GM21515 (cell line): Measurements from ENCODE around the gene PCSK6.

Experiments
- ATAC-seq: cut with Tn5 transposase; IDR thresholded peaks from one replicate; pipeline ENCODE4 v1.9.1; 2021; ENCODE audit not compliant: unreplicated experiment

Gene PCSK6

DNA sequence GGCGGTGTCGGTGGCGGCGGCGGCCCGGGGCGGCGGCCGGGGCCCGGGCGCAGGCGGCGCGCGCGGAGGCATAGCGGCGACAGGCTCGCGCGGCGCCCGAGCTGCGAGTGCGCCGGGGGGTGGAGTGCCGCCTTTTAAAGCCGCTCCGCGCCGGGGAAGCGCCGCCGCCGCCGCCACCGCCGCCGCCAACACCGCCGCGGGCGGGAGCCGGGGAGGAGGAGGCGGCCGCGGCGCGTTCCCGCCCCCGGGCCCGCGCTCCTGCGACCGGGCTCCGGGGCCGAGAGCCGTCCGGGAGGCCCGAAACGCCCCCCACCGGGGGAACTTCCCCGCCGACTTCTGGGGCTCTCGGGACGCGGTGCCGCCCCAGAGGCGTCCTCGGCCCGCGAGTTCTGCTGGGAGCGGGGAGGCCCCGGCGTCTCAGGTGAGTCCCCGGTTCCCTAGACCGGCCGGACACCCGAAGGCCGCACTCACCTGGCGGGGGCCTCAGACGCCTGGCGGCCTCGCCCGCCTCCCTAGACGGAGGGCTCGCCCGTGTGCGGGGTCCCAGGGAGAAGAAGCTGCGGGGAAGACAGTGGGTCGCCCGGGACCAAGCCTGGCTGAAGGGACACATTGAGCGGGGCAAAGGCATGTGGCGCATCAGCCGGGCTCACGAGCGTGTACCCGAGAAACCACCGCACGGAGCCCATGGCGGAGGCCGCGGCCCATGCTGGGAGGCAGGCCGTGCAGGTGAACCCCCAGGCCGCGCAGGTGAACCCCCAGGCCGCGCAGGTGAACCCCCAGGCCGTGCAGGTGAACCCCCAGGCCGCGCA, at the start of gene PCSK6:
TSS of gene PCSK6 (minus strand) at position 109 of the 809 bp plus-strand sequence. CDS start at position 72, 37 bp downstream.
- ATAC-seq: no peak

DNA sequence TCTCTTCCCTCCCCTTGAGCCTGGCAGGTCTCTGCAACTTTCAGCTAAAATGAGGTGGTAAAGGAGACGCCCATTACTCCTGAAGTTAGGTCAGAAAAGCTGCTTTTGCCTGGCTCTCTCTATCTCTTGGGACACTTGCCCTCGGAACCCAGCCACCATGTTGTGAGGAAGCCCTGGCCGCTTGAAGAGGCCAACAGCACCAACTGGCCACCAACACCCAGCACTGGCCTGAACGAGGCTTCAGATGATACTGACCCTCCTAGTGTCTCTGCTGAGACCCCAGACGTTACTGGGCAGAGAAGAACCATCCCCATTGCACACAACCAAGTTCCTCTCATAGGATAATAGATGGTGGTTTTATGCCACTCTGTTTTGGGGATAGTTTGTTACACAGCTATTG, 49.5 kb upstream of the PCSK6 start:
- ATAC-seq: no peak

DNA sequence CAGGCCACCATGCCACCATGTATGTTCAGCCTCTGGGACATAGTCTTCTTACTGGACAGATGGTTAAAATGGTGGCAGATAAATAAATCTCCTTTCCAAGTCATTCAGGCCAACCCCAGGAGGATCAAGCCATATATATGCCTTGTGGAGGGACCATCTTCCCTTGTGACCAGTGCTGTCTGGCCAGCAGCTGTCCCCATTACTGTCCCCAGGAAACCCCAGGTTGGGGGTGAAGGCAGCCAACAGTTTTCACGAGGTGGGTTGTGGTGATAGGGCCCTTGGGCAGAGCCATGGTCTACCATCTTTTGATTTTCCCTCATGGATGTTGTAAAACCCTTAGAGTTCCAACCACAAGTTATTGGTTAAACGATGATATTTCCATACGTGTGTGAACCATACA, 48.7 kb upstream of the PCSK6 start:
- ATAC-seq: no peak

DNA sequence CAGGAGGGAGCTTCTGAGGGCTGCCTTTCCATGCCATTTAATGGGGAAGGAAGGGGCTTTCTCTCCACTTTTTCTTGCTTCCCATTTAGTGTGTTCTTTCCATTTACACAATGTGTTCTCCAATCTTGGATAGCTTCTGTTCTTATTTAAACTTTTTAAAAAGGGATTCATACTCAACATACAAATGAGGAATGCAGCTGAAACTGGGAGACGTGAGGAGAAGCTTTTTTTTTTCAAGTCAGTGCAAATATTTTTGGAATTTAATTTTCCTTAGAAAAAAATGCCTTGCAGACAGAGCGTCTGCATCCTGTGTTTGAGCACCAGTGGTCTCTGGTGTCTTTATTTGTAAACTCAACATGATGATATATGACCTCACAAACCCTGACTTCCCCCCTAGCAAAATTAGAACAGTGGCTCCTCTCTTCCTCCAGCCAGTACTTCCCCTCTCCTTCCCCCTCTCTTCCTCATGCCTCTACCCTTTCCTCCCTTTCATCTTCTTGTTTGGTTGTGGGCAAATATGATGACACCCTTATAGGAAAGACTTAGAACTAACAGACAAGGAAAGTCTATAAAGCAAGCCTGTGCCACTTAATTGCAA, 48.1 kb upstream of the PCSK6 start:
- no peak for ATAC-seq

DNA sequence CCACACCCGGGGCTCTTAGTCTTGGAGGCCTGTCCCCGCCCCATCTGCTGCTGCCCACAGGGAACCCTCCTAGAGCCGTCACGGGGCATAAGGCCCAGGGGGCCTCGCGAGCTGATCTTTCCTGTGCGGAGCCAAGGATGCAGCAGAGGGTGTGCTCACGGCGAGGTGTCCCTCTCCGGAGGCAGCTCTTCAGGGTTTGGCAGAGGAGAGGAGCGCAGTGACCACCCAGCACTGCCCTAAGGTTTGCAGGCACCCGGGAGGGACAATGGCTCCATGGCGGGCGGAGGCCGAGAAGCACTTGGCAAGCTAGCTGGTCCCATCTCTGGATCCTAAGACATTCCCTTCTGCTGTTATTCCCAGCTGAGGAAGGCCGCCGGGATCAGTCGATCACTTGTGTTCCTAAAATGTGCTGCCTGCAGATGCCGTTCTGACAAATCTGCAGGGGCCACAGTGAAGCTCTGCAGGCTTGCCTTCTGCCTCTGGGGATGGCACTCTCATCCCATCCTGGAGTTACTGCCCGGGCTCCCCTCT, 47.4 kb upstream of the PCSK6 start:
- no peak for ATAC-seq

DNA sequence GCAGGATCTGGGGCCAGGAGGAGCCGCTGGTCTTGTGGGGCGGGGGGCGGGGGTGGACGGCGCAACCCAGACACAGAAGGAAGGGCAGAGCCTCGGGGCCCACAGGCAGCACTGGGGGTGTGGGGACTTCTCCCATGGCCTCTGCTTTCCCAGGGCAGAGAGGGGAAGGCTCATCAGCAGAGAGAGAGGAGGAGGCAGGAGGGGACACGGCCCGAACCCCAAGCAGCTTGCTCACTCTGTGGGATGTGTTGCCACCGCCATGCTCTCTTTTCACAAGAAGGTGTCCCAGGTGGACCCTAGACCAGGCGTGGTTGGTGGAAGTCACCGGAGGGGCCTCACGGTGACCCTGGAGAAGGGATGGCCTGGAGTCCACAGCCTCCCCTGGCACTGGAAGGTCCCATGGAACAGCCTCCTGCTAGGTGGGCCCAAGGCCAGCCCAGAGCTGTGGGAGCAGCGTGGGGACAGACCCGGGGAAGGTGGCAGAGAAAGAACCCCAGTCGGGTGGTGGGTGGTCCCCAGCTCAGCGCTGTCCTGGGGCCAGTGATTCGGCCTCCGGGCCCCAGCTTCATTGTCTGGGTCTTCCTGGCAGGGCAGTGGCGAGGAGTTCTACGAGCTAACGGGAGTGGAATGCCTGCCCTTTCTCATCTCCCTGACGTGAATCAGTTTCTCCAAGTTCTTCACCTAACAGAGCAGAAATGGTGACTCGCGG, 46.8 kb upstream of the PCSK6 start:
- no peak for ATAC-seq

DNA sequence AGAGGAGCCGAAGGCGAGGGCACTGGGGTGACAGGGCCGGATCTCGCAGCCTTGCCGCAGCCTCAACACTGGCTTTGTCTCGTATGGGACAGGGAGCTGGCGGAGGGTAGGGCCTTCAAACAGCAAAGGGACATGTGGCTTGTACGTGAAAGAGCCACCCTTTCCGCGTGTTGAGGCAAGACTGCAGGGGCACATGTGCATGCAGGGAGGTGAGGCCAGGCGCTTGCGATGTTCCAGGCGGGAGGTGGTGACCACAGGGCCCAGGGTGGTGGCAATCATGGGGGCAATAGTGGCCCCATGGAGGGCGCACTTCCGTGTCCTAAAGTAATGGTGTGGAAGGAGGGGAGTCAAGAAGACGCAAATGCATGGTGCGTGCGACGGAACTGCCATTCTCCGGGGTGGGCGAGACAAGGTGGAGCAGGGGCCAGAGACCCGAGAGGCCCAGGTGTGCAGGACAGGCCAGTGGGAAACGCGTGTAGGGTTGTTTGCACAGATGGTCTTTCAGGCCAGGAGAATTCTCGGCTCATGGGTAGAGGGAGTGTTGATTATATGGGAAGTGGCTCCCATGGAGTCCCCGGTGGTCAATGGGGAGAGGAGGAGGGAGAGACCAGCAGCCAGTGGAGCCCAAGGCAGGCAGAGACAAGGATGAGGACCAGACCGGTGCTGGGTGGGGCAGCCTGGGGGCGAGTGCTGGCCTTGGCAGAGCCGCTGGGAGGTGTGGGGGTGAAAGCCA, 45.8 kb upstream of the PCSK6 start:
- no peak for ATAC-seq

DNA sequence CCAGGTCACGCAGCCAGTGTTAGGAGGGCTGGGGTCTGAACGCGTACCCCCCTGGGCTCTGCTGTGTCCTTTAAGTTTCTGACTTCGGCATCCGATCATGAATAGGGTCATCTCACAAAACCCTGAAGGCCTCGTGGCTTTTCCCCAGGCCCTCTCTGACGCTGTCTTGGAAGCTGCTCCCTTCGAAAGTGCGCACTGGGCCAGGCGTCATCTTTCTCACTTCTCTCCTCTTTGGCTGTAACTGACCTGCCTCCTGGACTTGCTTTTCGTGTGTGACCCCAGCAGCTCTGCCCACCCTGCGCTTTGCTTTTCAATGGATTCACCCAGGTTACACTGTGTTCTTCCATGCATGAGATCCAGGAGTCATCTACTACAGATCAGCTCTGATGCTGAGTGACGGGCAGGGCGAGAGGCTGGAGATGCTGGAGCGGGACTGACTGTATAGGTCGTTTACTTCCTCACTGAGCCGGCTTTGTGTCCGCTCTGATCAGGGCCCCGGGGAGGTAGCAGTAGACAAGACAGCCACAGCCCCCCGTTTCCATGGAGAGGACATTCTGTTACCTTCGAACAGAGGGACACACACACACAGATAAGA, 45.0 kb upstream of the PCSK6 start:
- no peak for ATAC-seq

DNA sequence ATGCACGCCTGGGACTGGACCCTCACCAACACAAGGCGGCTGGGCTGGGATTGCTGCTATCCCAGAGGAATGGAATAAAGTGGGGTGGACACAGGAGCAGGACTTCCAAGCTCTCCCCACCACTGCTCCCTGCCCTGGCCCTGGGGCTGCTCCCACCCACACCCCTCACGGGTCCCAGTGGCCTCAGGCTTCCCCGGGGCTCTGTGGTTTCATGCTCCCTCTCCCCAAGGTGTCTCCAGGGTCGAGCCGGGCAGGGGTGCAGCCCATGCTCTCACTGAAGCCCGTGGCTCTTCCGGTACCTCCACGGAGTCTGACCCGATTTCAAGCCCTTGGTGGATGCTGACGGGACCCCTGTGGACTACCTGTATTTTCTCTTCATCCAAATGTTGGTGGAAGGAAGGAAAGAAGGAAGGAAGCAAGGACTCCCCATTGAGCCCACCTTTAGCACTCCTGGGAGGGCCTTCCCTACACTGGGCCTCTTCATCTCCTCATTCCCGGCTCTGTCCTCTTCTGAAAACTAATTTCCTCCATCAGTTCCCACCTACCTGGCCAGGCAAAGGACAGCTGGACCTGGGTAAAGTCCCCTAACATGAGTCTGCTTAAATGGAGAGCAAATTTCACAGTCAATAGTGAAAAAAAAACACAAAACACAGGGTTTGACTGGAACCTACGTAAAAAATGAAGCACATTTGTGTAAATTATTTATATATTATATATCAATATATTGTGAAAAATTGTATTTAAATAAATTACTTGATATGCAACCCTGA, 44.0 kb upstream of the PCSK6 start:
- no peak for ATAC-seq

DNA sequence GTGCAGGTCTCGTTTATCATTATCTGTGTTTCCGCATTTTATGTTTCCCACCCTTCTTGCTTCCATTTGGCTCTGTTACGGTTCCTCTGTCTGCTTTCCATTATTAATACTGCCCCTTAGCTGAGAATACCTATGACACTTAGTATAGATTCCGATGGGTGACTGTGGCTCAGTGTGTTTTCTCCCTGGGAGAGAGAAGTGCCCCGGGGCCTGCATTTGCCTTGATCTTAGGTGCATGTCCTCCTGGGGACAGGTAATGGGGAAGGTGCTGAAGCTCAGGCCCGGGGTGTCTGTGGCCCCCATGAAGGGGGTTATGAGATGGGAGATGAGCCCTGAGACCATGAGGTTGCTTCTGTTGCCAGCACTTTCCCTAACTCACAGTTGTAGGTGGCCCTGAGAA, 43.4 kb upstream of the PCSK6 start:
- no peak for ATAC-seq

DNA sequence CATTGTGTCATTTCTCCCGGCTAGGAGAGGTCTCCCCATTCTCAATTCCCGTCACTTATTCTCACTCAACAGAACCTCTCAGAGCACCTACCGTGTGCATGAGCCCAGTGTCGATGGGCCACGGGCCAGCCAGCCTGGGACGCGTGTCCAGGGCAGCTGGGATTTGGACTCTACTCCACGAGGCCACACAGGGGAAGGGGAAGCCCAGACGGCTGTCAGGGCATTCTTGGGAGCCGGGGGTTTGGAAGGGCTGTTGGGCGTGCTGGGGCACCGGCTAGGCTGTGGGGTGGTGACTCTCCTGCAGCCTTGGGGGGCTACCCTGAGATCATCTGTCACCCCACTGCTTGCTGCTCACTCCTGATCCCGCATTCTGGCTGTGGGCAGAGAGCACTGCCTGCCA, 41.7 kb upstream of the PCSK6 start:
- no peak for ATAC-seq

DNA sequence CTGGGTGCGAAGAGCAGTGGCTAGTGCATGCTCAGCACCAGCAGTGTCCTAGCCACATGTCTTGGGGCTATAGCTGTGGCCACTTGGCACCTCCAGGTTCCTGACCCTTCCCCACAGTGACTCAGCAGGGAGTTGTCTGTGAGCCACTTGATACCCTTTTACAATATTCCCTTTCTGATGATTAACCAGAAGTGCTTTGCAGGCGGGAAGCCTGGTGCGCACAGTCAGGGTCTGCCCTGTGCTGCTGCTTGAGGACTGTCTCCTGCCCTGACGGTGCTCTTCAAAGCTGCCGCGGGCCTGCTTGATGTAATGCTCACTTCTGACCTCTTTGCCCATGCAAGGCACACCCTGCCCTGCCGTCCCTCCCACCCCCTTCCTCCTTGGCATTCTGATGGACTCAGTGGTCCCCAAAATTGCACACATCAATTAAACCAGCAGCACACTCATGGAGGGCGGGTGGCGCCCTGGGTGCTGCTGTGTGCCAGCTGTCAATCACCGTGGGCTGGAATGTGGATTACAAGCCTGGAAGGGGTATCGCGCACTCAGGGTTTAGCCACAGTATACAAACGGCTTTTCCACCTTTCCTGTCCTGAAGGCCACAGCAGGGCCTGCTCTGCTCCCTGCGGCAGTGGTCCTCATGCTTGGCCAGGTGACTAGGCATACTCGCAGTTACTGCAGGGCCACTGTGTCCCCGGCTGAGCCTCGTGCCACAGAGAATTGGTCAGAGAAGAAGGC, 40.9 kb upstream of the PCSK6 start:
- ATAC-seq: no peak

DNA sequence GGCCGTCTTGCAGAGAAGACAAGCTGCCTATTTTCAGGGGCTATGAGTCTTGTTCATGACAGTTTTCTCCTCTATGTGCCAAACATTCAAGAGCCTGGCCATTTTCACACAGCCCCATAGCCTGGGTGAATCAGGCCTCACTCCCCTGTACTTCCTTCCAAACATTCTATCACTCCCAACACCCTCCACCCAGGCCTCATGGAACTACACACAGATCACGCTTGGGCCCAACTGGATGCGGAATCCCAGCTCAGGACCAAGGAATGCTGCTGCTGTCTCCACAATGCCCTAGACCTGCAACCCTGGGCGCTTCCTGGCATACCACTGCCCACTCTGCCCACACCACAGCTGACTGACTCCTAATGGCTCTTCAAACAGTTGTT, 39.4 kb upstream of the PCSK6 start:
- no peak for ATAC-seq

DNA sequence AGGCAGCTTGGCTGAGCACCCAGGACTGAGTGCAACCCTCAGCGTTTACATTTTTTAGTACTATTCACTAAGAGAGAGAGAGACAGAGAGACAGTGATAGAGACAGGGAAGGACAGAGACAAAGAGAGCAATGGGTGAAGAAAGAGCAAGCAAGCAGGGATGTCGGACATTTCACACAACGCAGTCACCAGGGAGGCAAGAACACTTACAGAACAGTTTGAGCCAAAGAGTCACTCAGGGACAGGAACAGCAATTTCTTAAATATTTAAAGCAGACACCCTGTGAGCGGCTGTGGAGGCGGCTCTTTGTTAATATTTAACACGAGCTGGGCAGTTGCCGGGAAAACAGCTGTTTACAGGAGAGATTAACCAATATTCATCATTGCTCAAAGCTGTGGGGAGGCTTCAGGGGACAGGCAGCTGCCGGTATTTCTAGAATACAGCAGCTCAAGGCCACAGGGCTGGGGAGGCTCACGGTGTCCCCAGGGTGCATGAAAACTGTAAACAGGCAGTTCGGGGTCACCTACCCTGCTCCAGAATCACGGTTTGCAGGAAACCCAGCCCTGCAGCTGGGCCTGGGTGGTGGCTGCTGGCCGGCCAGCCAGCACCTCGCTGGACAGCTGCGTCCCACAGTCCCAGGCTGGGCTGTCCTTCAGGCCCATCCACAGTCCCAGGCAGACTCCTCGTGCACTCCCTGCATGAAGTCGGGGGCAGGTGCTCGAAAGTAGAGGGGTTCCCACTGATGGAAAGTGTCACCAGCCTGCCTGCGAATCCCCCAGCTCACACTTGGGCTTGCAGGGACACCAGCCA, 38.8 kb upstream of the PCSK6 start:
- peak; percentile 56 for ATAC-seq

DNA sequence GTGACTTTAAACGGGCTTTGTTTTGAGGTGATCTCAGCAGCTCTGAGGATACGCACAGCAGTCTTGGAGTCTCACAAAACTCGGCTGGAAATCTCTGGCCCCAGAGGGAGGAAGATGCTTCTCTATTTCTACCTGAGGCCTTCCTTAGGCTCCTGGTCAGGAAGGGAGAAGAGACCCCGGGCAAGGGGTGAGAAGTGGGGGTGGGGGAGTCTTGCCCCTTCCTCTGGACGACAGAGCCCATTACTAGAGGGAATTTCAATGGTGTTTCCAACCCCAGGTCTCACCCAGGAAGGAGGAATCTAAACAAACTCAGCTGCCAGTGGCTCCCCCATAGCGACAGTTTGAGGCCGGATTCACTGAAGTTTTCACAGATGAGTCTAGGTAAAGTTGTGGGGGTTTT, 37.4 kb upstream of the PCSK6 start:
- ATAC-seq: no peak

DNA sequence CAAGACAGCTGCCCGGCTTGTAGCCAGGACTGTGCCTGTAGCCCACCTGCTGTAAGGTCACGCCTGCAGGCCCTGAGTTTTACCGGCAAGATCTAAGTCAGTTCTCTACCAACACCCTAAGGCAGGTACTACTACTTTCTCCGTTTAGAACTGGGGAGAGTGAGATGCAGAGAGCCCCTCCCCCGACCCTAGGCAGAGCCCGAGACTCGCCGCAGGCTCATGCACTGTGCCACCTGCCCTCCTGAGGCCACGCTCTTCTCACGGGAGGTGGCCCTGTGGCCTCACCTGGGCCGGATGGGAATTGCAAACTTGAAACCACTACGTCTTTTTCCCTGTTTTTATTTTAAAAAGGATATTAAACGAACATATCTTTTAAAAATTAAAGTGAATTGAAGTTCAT, 36.9 kb upstream of the PCSK6 start:
- no peak for ATAC-seq

DNA sequence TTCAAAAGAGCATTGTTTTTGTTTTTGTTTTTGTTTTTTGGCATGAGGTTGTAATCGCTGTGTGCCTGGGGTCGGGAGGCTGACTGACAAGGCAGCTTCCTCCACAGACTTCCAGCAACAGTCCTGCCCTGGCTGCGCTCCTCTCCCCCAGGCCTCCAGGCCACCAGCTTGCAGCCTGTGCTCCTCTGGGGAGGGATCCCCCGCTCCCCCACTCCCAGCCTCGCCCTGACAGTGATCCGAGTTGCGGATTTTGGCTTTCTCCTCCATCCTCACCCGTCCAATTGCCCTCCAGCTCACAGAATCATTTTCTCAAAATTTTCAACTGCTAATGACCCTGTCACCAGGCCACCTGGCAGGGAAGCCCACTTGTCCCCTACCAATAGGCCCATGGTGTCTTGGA, 36.5 kb upstream of the PCSK6 start:
- no peak for ATAC-seq

DNA sequence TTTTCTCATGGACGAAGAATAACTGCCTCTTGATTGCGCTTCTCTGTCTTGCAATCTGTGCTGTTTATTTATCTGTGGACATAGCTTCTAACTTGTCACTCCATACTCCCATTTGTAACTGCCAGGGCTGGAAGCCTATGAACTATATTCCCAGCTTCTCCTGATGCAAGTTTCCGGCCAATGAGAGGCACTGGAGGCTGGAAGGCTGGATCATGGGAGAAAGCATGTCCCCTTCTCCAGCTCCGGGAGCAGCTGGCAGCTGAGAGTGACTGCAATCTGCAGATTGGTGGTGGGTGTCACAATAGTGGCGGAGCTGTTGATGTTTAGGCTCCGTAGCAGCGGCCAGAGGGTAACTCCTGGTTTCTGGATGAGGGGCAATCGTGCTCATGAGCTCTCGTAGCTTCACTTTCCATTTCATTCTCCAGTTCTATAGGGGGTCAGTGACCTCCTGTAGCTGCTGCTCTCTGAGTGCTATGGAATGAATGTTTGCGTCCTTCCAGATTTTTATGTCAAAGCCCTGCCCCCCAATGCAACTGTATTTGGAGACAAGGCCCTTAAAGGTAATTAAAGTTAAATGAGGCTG, 35.7 kb upstream of the PCSK6 start:
- ATAC-seq: no peak
